Lower leg skin (tissue), 3 donors: ENCODE results near the gene WNT10A.

Experiments used
- CTCF ChIP-seq, 3 donors: fragments of 450-650 bp; IDR thresholded peaks; one replicate each; pipeline ENCODE4 v1.5.1; 2016; ENCODE audit warnings: antibody characterized with exemption in 3 of 3, mild to moderate bottlenecking in 3 of 3, moderate library complexity in 2 of 3
- POLR2A ChIP-seq, 2 donors: fragments of 450-650 bp; IDR thresholded peaks; one replicate each; pipeline ENCODE4 v1.6.1; 2016 to 2017; ENCODE audit warnings: antibody characterized with exemption in 2 of 2, mild to moderate bottlenecking in 1 of 2, moderate library complexity in 1 of 2

GRCh38 chr2:218831378-218831990 is 49.2 kb upstream of the WNT10A start, which contains the start of gene PRKAG3:
- TF ChIP-seq CTCF (IDR thresholded peaks at IDR 0.05) (no peak), POLR2A (IDR thresholded peaks at IDR 0.05) (no peak)
